GM12872 (cell line): ENCODE data around the gene ADCY9.

Source experiments
- TF ChIP-seq, protein P1 (sequence below): IDR thresholded peaks from 3 replicates; pipeline ENCODE4 v1.5.1; 2011; ENCODE audit warnings: low read depth, mild to moderate bottlenecking, low read length, moderate library complexity; ENCODE audit not compliant: insufficient read depth

The ADCY9 gene

DNA sequence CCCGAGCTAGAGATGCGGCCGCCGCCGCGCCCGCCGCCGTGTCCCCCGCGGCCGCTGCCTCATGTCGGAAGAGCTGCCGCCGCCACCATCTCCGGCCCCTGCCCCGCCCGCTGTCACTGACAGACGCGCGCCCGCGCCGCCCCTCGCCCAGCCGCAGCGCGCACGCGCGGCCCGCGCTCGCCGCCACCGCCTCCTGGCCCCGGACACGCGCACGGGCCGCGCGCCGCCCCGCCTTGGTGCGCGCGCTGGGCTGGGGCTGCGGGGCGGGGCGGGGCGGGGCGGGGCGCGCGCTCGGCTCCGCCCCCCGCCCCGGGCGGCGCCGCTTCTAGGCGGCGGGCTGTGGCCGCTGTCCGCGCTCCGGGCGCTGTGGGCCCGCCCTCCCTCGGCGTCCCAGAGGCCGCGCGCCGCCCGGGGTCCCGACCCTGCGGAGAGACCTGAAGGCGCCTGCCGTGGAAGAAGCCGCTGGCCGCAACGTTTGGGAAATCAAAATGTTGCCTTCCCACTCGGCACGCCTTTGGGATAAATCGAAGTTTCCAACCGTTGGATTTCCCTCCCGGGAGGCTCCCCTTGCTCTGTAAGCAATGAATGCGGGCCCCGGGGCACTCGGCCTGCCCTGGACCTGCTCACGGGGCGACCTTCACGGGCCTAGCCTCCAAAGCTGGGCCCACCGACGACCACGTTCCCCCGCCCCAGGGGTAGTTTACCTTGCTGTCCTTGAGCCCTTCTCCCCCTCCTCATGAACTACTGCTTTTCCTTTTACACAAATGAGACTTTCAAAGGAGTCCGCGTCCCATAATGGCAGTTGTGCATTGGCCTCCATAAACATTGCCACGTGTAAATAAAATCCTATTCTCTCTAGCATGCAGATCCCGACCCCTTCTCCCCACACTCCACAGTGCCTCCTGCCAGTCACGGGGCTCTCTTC lies at the start of gene ADCY9:
ADCY9 (minus strand) TSS at position 118 of the 925 bp plus-strand sequence. CDS start 1,000 bp downstream, outside the sequence.
- TF ChIP-seq, protein P1, sequence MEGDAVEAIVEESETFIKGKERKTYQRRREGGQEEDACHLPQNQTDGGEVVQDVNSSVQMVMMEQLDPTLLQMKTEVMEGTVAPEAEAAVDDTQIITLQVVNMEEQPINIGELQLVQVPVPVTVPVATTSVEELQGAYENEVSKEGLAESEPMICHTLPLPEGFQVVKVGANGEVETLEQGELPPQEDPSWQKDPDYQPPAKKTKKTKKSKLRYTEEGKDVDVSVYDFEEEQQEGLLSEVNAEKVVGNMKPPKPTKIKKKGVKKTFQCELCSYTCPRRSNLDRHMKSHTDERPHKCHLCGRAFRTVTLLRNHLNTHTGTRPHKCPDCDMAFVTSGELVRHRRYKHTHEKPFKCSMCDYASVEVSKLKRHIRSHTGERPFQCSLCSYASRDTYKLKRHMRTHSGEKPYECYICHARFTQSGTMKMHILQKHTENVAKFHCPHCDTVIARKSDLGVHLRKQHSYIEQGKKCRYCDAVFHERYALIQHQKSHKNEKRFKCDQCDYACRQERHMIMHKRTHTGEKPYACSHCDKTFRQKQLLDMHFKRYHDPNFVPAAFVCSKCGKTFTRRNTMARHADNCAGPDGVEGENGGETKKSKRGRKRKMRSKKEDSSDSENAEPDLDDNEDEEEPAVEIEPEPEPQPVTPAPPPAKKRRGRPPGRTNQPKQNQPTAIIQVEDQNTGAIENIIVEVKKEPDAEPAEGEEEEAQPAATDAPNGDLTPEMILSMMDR, result no peak

DNA sequence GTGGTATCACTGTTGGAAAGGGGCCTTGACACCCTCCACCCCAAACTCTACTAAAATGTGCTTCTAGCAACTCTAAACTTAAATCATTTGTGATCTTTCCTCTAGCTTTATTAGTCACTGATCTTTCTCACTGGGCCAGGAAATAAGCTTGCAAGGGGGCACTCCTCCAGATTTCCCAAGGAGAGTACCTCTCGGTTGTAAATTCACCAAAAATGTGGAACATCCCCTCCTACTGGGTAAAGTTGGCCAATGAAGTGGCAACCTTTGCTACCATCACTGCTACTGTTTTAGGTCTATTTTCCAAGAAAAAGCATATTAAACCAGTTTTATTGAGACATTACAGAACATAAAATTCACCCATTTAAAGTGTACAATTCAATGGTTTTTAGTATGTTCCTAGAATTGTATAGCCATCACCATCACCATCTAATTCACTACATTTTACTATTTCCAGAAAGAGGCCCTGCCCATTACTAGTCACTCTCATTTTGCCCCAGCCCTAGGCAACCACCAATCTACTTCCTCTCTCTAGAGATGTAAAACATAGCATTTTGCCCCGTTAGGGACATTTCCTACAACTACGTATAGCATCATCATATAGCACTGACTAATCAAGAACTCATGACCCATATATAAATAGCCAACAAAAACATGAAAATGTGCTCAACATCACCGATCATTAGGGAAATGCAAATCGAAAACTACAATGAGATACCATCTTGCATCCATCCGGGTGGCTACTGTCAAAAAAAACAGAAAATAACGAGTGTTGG lies 44.6 kb upstream of the ADCY9 start:
- TF ChIP-seq, protein P1, result no peak

DNA sequence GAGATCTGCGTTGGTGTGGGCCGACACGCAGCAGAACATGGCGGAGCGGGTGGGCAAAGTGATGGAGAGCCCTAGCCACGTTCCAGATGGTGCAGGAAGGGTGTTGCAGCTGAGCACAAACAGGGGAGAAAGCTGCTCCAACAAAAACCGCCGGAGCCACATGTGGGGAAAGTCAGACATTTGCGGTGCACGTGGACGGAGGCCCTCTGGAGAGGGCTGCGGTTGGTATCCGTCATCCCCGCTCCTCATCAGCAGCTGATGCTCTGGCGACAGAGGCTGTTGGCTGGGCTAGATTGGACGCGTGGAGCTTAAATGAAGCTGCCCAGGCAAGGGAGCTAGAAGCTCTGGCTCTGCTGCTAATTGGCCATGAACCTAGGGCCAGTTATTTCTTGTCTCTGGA lies 43.5 kb upstream of the ADCY9 start:
- TF ChIP-seq, protein P1, result no peak

DNA sequence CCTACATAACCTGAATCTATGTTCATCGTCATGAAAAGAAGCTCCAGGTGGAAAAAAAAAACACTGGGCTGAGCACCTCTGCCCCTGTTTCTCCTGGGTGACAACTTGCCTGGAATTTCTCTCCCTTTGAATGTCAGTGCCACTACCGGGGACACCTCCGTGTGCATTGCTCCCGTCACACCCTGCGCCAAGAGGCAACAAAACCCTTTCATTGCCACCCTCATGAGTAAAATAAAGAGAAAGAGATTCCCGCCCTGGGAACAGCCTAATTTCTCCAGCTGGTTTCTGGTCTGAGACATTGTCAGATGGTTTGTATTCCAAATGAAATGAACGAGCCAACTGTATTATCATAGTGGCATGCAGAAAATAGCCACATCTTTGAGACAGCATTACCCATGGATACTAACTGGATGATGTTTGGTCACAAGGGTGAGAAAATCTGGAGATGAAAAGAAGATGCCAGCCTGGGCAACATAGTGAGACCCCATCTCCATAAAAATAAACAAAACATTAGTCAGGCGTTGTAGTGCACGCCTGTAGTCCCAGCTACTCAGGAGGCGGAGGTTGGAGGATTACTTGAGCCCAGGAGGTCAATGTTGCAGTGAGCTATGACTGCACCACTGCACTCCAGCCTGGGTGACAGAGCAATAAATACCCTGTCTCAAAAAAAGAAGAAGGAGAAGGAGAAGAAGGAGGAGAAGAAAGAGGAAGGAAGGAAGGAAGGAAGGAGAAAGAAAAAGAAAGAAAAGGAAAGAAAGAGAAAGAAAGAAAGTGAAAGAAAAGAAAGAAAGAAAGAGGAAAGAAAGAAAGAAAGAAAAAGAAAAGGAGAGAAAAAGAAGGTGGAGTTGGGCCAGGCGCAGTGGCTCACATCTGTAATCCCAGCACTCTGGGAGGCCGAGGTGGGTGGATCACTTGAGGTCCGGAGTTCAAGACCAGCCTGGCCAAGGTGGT lies 42.2 kb upstream of the ADCY9 start:
- TF ChIP-seq, protein P1, result no peak

DNA sequence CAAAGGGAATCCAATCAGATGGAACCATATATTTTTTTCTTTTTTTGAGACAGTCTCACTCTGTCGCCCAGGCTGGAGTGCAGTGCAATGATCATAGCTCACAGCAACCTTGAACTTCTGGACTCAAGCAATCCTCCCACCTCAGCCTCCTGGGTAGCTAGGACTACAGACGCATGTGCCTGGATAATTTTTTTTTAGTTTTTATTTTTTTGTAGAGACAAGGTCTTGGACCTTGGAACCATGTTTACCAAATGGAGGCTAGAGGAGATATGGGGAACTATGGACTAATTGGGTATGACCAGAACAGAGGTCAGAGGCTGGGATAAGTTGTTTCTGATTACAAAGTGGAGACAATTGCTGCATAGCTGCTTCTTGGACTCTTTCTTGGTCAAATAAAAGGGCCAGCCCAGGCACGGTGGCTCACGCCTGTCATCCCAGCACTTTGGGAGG lies 41.2 kb upstream of the ADCY9 start:
- TF ChIP-seq, protein P1, result no peak

DNA sequence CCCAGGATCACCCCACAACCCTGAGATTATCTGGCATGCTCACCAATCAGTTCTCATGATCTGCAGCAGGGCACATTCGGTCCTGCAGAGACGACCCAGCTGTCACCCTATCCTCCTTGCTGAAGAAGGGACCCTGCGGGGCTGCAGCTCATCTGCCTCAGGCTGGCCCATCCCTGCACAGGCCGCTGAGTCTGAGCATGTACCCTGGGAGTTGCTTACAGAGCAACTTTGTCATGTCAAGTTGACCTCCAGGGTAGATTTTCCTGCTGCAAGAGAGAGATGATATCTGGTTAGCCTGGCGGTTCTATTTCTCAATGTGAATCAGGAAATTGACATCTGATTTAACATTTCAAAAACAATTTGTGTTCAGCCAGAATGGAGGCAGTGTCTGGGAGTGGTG lies 36.0 kb upstream of the ADCY9 start:
- TF ChIP-seq, protein P1, result no peak

DNA sequence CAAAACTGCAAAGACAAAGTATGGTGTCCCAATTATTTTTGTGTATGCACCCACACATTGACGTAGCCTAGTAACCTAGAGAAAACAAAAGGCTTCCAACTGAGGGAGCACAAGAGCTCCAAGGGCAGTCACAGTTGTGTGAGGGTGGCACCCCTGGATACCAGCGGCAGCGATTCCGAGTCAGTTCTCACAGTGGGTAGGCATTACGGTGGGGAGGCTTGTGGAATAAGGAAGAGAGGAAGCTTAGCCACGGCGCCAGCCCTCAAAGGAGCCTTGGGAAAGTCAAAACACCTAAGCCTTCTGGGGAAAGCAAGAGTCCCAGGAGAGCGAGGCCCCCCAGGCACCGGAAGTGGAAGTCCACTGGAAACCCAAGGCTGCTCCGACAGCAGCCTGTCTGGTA lies 31.0 kb upstream of the ADCY9 start:
- TF ChIP-seq, protein P1, result no peak
